ENCODE measurements around the gene COL9A2.

The COL9A2 gene

DNA sequence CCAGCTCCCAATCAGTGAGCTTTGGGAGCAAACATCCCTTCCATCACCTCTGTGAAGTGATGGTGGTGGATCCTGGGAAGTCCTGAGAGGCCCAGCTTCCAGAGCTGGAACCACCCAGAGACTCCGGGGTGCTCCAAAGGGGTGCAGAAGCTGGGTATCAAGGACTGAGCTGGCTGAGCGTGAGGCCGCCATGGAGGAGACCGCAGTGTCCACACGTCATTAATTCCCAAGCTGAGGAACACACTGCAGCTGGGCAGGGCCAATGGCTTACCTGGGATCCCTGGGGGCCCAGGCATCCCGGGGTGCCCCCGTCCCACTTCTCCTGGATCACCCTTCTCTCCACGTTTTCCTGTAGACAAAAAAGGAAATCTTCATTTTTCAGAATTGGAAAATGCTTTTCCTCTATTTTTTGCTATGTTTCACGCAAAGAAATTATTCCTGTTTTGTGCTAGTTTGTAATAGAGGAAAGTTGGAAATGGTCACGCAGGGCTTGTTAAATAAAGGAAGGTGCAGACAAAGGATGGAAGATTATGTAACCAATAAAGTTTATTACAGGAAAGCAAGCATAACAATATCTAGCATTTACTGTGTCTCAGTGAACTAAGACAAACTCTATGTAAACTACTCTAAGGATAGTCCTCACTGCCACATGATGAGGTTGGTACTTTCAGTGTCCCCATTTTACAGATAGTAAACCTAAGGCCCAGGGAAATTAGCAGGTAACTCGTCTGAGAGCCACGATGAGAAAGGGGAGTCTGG, 15.4 kb downstream of the COL9A2 start:
- no peak for DNase-seq

DNA sequence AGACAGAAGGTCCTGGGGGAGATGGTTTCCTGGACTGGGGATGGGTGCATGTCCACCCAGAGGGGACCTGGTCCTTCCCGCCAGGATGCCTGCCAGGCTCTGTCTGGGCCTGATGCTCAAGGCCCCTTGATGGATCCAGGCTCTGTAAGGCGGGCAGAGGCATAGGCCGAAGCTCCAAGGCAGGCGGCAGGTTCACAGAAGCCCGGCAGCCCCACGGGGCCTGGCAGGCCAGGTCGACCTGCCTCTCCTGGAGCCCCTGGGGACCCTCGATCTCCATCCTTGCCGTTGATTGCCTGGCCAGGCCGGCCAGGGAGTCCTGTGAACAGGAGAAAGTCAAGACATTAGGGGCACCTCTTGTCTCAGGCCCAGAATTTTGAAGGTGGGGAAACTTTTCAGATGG, 16.0 kb downstream of the COL9A2 start:
- DNase-seq: no peak

DNA sequence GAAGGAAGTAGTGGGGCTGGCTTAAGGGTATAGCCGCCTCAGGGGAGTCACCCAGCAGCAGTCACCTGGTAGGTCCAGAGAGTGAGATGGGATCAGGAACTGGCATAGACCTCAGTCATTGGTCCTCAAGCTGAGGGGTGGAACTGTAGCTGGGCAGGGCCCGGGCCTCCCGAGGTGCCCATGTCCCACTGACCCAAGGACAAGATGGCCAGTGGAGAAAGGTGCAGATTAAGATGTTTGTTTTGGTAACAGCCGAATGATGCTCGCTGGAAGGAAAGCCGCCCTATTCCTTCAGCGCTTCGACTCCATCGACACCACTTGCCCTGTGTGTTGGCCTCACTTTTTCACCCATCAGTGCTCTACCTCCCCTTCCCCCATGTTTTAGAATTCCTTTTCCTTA, 16.4 kb downstream of the COL9A2 start:
- DNase-seq: no peak

DNA sequence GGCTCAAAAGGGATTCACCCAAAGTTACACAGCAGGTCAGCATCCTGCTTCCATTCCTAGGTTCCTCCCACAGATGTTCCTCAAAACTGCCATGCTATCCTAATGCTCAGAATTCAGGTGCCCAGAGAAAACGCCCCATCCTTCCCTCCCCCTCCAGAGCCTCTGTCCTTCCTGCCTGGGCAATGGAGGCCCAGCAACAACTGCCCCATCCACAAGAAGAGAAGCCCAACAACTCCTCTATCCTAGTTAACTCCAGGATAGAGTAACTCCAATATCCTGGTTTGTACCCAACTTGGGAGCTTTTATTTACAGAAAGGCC, 16.9 kb downstream of the COL9A2 start:
- DNase-seq: no peak

- no peak for DNase-seq
These were observed 17.5 kb downstream of the COL9A2 start for GRCh38 chr1:40299366-40300248.

DNA sequence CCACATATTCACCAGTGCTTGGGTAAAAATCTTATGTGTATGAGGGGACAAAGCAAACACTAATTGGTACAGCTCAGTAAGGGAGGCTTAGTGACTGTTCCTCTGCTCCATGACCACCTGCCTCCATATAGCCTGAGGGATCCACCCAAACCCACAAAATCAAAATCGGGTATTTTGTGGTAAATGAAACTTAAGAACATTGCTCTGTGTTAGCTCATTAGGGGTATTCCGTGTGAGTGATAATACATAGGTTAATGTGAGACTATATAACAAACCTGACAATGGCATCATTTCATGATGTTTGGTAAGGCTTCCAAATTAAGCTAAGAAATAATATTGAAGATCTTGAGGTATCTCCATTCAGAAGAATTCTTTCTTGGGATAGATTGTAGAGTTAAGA, 25.8 kb downstream of the COL9A2 start:
- DNase-seq: no peak

GRCh38 chr1:40281853-40282252, 35.2 kb downstream of the COL9A2 start:
- DNase-seq: no peak

GRCh38 chr1:40276122-40276521, 41.0 kb downstream of the COL9A2 start:
- no peak for DNase-seq

GRCh38 chr1:40274331-40274730, 42.8 kb downstream of the COL9A2 start:
- DNase-seq: no peak

DNA sequence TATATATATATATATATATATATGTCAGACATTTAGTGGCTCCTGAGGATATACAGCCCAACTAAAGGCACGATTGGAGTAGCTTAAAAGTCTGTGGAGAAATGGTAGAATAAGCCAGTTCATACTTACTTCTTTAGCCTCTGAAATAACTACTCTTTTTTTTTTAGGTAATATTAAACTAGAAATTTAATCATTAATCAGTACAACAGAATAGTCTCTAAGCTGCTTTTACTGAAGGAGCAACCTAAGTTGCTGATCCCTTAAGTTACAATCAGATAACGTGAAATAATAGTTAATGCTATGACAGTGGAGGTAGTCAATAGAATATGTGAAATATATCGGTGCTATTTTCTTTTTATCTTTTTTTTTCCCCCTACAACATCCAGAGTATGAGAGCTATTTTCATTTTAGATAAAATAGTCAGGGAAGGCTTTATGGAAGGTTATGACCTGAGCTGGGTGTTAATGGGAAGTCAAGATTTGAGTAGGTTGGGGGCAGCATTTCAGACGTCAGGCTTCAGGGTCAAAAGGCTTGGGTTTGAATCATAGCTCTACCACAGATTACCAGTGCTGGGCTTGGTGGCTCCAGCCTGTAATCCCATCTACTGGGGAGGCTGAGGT, 43.4 kb downstream of the COL9A2 start:
- DNase-seq: no peak

GRCh38 chr1:40272653-40273213, 44.4 kb downstream of the COL9A2 start:
- no peak for DNase-seq

DNA sequence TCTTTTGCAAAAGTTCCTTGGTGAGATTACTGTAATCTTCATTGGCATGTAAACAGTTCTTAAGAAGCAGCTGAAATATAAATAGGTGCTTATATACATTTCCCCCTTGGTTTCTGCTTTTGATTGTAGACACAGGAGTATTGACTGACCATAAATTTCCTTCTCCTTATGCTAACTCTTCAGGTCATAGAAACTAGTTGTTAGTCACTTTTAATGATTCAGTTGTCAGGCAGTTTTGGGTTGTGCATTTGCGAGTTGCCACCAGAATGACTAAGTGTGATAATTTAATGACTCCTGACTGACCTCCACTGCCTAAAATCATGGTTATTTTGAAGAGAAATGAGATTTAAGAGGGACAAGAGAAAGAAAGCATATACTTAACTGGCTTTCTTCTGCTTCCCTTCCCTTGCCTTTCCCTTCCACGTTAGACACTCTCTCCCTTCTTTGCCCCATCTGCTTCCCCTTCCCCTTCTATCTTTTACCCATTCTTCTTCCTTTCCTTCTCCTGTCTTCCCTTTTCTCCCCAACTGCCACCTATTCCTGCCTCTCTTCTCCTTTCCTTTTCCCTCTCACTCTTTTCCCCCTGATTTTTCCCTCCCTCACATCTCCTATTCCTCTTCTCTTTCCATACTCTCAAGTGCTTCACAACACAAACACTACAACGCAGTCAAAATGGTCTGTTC, 46.8 kb downstream of the COL9A2 start:
- no peak for DNase-seq

DNA sequence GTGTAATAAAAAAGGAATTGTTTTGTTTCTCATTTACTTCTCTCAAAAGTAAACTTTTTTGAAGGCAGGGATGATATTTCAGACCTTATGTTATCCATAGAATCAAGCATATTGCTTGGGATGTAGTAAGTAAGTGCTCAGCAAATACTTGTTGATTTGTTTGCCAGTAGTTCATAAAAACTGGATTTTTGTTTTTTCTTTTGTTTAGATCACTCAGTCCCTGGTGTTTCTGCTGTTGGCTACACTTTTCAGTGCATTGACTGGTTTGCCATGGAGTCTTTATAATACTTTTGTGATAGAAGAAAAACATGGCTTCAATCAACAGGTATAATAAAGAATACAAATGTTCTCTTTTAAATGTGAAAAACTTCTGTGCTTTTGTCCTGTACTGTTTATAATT, 48.9 kb downstream of the COL9A2 start:
- DNase-seq: no peak

DNA sequence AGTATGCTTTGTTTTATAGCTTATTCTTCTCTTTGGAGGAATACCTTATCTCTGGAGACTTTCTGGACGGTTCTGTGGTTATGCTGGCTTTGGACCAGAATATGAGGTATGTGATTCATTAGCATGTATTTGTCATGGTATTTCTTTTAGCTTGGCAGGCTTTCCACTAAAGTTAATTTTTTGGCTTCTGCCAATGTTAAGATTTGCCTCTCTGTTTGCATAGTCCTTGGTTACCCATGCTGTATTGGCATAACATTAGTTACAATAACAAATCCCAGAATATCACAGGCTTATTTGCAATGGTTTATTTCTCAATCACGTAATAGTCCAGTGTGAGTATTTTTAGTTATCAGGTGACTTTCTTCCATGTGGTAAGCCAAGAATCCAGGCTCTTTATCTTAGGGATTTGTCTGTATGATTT, 49.3 kb downstream of the COL9A2 start:
- no peak for DNase-seq

- DNase-seq: no peak
These were observed 50.1 kb downstream of the COL9A2 start for GRCh38 chr1:40266786-40267535.

GRCh38 chr1:40265919-40266318, 51.2 kb downstream of the COL9A2 start:
- DNase-seq: no peak

DNA sequence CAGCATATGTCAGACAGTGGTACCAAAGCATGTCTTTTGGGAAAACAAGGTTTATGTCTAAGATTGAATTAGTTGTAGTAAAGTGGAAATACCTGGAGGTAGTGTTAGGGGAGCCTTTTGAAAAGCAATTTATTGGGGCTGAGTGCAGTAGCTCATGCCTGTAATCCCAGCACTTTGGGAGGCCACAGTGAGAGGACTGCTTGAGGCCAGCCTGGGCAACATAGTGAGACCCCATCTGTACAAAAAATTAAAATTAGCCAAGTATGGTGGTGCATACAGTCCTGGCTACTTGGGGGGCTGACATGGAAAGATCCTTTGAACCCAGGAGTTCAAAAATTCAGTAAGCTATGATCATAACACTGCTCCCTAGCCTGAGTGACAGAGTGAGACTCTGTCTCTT, 51.8 kb downstream of the COL9A2 start:
- no peak for DNase-seq

DNA sequence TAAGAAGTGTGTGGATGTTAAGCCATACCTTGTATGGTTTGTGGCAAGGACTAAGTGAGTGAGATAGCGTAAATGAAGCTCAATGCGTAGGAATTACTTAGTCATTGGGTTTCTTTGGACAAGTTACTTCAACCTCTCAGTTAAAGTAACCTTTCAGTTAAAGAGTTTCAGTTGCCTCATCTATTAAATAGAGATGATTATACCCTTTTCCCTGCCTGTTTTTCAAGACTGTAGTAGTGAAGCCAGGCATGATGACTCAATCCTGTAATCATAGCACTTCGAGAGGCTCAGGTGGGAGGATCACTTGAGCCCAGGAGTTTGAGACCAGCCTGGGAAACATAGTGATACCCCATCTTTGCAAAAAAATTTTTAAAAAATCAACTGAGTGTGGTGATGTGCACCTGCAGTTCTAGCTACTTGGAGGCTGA, 52.7 kb downstream of the COL9A2 start:
- DNase-seq: no peak

GRCh38 chr1:40258445-40258769, 58.7 kb downstream of the COL9A2 start:
- DNase-seq: no peak

DNA sequence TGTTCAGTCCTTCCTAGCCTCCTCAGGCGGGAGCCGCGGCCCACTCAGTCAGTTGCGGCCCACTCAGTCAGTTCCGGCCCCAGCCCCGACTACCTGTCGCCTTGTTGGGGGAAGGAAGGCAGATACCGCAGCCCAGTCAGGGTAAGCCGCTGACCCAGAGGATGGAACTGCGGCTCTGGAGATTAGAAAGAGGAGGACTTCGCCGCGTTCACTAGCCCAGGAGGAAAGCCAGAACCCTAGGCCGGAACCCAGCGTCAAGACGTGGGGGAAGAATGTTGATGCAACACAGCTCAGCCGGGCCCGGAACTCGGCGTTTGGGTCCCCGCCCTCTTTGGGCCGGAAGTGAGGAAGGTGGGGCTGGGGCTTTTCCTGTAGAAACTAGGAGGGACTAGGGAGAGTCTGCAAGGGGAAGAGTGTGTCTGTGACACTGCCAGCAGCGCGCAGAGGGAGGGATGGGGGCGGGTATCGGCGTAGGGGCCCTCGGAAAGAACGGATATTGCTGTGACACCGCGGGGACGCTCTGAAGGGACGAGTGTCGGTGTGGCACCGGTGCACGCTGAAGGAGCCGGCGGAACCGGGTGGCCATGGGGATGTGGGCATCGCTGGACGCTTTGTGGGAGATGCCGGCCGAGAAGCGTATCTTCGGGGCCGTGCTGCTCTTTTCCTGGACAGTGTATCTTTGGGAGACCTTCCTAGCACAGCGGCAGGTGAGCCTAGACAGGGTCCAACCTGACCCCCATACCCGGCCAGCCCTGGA, 59.2 kb downstream of the COL9A2 start, which contains the start of gene ZMPSTE24:
Gene ZMPSTE24 (plus strand): TSS at position 549 of the 757 bp plus-strand sequence. CDS start 36 bp downstream, at position 585.
- DNase-seq: peak; percentile 93

DNA sequence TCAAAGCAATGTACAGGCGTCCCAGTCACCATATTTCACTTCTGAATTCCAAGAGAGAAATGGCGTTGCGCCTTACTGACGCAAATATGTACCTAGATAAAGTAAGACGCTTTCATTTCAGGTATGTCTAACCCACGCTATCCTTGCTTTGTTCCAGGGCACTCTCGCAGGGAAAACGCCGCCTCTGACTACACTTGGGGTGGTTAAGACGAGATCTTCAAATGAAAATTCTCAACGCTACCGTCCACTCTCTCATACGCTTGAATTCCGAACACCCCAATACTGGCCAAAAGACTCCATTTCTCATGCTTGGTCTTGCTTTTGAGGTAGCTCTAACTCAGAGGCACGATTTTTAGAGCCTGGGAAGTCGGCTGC, 59.8 kb downstream of the COL9A2 start:
- no peak for DNase-seq
